Measurements from ENCODE around the gene HPS6. TPM values are rescaled to one million over a fixed set of nuclear protein-coding genes. Genes with fewer than 3 reads are reported as not detected.

HPS6 gene
- total RNA-seq, 1 donor from 2014 or later: 25.1 TPM

DNA sequence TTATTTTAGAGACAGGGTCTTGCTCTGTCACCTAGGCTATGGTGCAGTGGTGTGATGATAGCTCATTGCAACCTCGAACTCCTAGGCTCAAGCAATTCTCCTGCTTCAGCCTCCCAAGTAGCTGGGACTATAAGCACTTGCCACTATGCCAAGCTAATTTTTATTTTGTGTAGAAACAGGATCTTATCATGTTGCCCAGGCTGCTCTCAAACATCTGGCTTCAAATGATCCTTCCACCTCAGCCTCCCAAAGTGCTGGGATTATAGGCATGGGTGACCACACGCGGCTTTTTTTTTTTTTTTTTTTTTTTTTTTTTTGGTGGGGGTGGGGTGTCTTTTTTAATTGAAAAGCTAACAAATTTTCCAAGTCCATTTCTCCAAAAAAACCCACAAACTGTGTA lies 18.4 kb downstream of the HPS6 start:
- Mint-ChIP-seq H3K4me3 (ENCODE audit: unreplicated experiment) (no peak overlapping the region), H3K4me1 (ENCODE audit: unreplicated experiment) (peaks cover 6% of the 10 kb centered on the region), H3K27me3 (ENCODE audit: unreplicated experiment) (peaks cover 2% of the 10 kb centered on the region), H3K9me3 (ENCODE audit: unreplicated experiment) (no peaks in the 10 kb centered on the region), H3K36me3 (ENCODE audit: low read depth, unreplicated experiment) (peaks cover 11% of the 10 kb centered on the region), H3K27ac (ENCODE audit: unreplicated experiment) (no peak overlapping the region)
- no peak for DNase-seq (ENCODE audit: low spot score)
- TF ChIP-seq, protein P1, sequence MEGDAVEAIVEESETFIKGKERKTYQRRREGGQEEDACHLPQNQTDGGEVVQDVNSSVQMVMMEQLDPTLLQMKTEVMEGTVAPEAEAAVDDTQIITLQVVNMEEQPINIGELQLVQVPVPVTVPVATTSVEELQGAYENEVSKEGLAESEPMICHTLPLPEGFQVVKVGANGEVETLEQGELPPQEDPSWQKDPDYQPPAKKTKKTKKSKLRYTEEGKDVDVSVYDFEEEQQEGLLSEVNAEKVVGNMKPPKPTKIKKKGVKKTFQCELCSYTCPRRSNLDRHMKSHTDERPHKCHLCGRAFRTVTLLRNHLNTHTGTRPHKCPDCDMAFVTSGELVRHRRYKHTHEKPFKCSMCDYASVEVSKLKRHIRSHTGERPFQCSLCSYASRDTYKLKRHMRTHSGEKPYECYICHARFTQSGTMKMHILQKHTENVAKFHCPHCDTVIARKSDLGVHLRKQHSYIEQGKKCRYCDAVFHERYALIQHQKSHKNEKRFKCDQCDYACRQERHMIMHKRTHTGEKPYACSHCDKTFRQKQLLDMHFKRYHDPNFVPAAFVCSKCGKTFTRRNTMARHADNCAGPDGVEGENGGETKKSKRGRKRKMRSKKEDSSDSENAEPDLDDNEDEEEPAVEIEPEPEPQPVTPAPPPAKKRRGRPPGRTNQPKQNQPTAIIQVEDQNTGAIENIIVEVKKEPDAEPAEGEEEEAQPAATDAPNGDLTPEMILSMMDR (IDR thresholded peaks at IDR 0.05; ENCODE audit: unreplicated experiment): no peak

DNA sequence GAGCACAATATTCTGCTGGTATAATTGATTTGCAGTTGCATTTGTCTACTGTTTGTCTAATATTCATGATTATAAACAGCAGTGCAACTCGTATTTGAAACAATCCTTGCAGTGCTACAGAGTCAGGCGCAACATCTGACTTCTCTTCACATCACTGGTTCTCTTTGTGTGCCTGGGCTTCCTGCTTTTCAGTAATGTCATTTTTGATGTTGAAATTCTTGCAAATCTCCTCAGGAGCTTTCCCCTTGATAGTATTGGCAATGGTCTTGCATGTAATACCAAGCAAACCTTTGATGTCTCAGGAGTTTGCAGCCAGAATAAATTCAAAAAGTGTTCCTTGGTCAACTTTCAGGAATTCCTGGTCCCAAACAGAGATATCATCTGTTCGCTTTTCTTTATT lies 20.2 kb downstream of the HPS6 start:
- DNase-seq (ENCODE audit: low spot score): no peak
- H3K4me1 Mint-ChIP-seq (ENCODE audit: unreplicated experiment): peaks cover 8% of the 10 kb centered on the region
- peaks cover 2% of the 10 kb centered on the region for H3K27me3 Mint-ChIP-seq (ENCODE audit: unreplicated experiment)
- no peaks in the 10 kb centered on the region for H3K9me3 Mint-ChIP-seq (ENCODE audit: unreplicated experiment)
- TF ChIP-seq, protein P1 (IDR thresholded peaks at IDR 0.05; ENCODE audit: unreplicated experiment): no peak
- no peak overlapping the region for H3K4me3 Mint-ChIP-seq (ENCODE audit: unreplicated experiment)
- H3K27ac Mint-ChIP-seq (ENCODE audit: unreplicated experiment): no peak overlapping the region
- peaks cover 10% of the 10 kb centered on the region for H3K36me3 Mint-ChIP-seq (ENCODE audit: low read depth, unreplicated experiment)

- H3K36me3 Mint-ChIP-seq (ENCODE audit: low read depth, unreplicated experiment): peaks cover 16% of the 10 kb centered on the region
- H3K27ac Mint-ChIP-seq (ENCODE audit: unreplicated experiment): no peak overlapping the region
- peaks cover 2% of the 10 kb centered on the region for H3K27me3 Mint-ChIP-seq (ENCODE audit: unreplicated experiment)
- no peaks in the 10 kb centered on the region for H3K9me3 Mint-ChIP-seq (ENCODE audit: unreplicated experiment)
- peaks cover 8% of the 10 kb centered on the region for H3K4me1 Mint-ChIP-seq (ENCODE audit: unreplicated experiment)
- no peak overlapping the region for H3K4me3 Mint-ChIP-seq (ENCODE audit: unreplicated experiment)
- DNase-seq (ENCODE audit: low spot score): no peak
- TF ChIP-seq, protein P1 (IDR thresholded peaks at IDR 0.05; ENCODE audit: unreplicated experiment): no peak
Measured at GRCh38 chr10:102086196-102086595, 21.0 kb downstream of the HPS6 start.

- Mint-ChIP-seq H3K36me3 (ENCODE audit: low read depth, unreplicated experiment) (peaks cover 17% of the 10 kb centered on the region), H3K27ac (ENCODE audit: unreplicated experiment) (no peak overlapping the region), H3K9me3 (ENCODE audit: unreplicated experiment) (no peaks in the 10 kb centered on the region), H3K4me3 (ENCODE audit: unreplicated experiment) (no peak overlapping the region), H3K27me3 (ENCODE audit: unreplicated experiment) (peaks cover 2% of the 10 kb centered on the region), H3K4me1 (ENCODE audit: unreplicated experiment) (peaks cover 6% of the 10 kb centered on the region)
- TF ChIP-seq, protein P1 (IDR thresholded peaks at IDR 0.05; ENCODE audit: unreplicated experiment): no peak
- no peak for DNase-seq (ENCODE audit: low spot score)
Measured at GRCh38 chr10:102090772-102091171, 25.6 kb downstream of the HPS6 start.

- Mint-ChIP-seq H3K9me3 (ENCODE audit: unreplicated experiment) (no peaks in the 10 kb centered on the region), H3K4me1 (ENCODE audit: unreplicated experiment) (no peaks in the 10 kb centered on the region), H3K36me3 (ENCODE audit: low read depth, unreplicated experiment) (peaks cover 16% of the 10 kb centered on the region), H3K27ac (ENCODE audit: unreplicated experiment) (no peak overlapping the region), H3K27me3 (ENCODE audit: unreplicated experiment) (no peaks in the 10 kb centered on the region), H3K4me3 (ENCODE audit: unreplicated experiment) (no peak overlapping the region)
- TF ChIP-seq, protein P1 (IDR thresholded peaks at IDR 0.05; ENCODE audit: unreplicated experiment): no peak
- DNase-seq (ENCODE audit: low spot score): no peak
Measured at GRCh38 chr10:102096449-102096848, 31.3 kb downstream of the HPS6 start.

Data from endothelial cell (in vitro differentiated cells).